PC-9 (cell line): ENCODE measurements around the gene ZSWIM4. TPM values are rescaled to one million over a fixed set of nuclear protein-coding genes. Genes with fewer than 3 reads are reported as not detected.

Experiments
- BruUV-seq: library from RNA; stranded (reverse); fragments of 400-500 nt; replicated peaks from 2 replicates; lab custom pipeline; 2021; lab: Mats Ljungman, UMichigan
- CTCF ChIA-PET: fragments of 300-600 bp; sonication (Branson Sonifier 250); formaldehyde crosslinking; loops from one replicate; lab custom pipeline; 2022; ENCODE audit warnings: antibody characterized with exemption; lab: Charles Lee
- POLR2A ChIA-PET: fragments of 300-600 bp; sonication (Branson Sonifier 250); formaldehyde crosslinking; loops from one replicate; lab custom pipeline; 2022; ENCODE audit warnings: antibody characterized with exemption; ENCODE audit not compliant: unreplicated experiment; lab: Charles Lee
- DNase-seq, 2 experiments: peaks; one replicate each; pipeline versions ENCODE4 v3.0.0 to v3.0.0-alpha.2; 2015 to 2022; ENCODE audit warnings: mixed read lengths in 1 of 2
- H2AFZ ChIP-seq: fragments of 200-600 bp; sonication (generic); 2 replicates; pipeline ENCODE4 v1.8.1; 2017; ENCODE audit warnings: antibody characterized with exemption
- H3F3A ChIP-seq: fragments of 200-600 bp; sonication (generic); 2 replicates; pipeline ENCODE4 v1.8.1; 2017; ENCODE audit warnings: antibody characterized with exemption, mild to moderate bottlenecking, low read depth; ENCODE audit not compliant: insufficient read depth
- H3K27ac ChIP-seq: fragments of 200-600 bp; sonication (generic); 2 replicates; pipeline ENCODE4 v1.6.1; 2016; ENCODE audit warnings: mixed run types
- H3K27me3 ChIP-seq: fragments of 200-600 bp; sonication (generic); 2 replicates; pipeline ENCODE4 v1.6.1; 2016; ENCODE audit warnings: low read depth, mixed run types; ENCODE audit not compliant: insufficient read depth
- H3K36me3 ChIP-seq: fragments of 200-600 bp; sonication (generic); 2 replicates; pipeline ENCODE4 v1.6.1; 2016; ENCODE audit warnings: low read depth, mixed run types
- H3K4me1 ChIP-seq: fragments of 200-600 bp; sonication (generic); replicated peaks from 2 replicates; pipeline ENCODE4 v1.6.1; 2016; ENCODE audit warnings: mixed run types; ENCODE audit not compliant: insufficient read depth
- H3K4me2 ChIP-seq: fragments of 200-600 bp; sonication (generic); 2 replicates; pipeline ENCODE4 v1.6.1; 2017; ENCODE audit warnings: mixed run types
- H3K4me3 ChIP-seq: fragments of 200-600 bp; sonication (generic); 2 replicates; pipeline ENCODE4 v1.6.1; 2016; ENCODE audit warnings: mixed run types
- H3K79me2 ChIP-seq: fragments of 200-600 bp; sonication (generic); 2 replicates; pipeline ENCODE4 v1.6.1; 2017; ENCODE audit warnings: low read depth, mixed run types
- H3K9me2 ChIP-seq: fragments of 200-600 bp; sonication (generic); 2 replicates; pipeline ENCODE4 v1.8.1; 2017; ENCODE audit warnings: mild to moderate bottlenecking; ENCODE audit not compliant: insufficient read depth
- H3K9me3 ChIP-seq: fragments of 200-600 bp; sonication (generic); 2 replicates; pipeline ENCODE4 v1.8.1; 2016; ENCODE audit warnings: low read depth; ENCODE audit not compliant: insufficient read depth
- H4K20me1 ChIP-seq: fragments of 200-600 bp; sonication (generic); 2 replicates; pipeline ENCODE4 v1.8.1; 2017; ENCODE audit not compliant: insufficient read depth
- EZH2 ChIP-seq: fragments of 200-600 bp; sonication (generic); IDR thresholded peaks from 2 replicates; pipeline ENCODE4 v1.8.0; 2017; ENCODE audit warnings: antibody characterized with exemption, low read depth
- intact Hi-C: fragments of 100-400 bp; cut with micrococcal nuclease; formaldehyde crosslinking; loops from one replicate; pipeline ENCODE4 v1.10.0; 2022; ENCODE audit not compliant: unreplicated experiment
- total RNA-seq: library from RNA; stranded (reverse); gene quantifications from 2 replicates; pipeline ENCODE4 v1.2.3, GENCODE V29; 2021
- TF ChIP-seq, protein P1 (sequence below): fragments of 200-600 bp; sonication (generic); conservative IDR thresholded peaks from 2 replicates; pipeline ENCODE4 v1.6.1; 2017; ENCODE audit warnings: mixed run types, antibody characterized with exemption, mild to moderate bottlenecking, moderate library complexity

Gene ZSWIM4
- total RNA-seq, 1 experiment from 2014 or later, result 15.2 TPM

- H3K4me1 ChIP-seq, result peaks cover 33% of the 10 kb centered on the region
- no peaks in the 10 kb centered on the region for H4K20me1 ChIP-seq
- H3F3A ChIP-seq, result peaks cover 43% of the 10 kb centered on the region
- H3K4me2 ChIP-seq, result peak overlapping the region; percentile 94
- H3K4me3 ChIP-seq, result peak overlapping the region; percentile 74
- peaks cover 4% of the 10 kb centered on the region; the same call in 1 of the 2 replicates for H3K36me3 ChIP-seq
- TF ChIP-seq EZH2, result no peak
- TF ChIP-seq, protein P1, sequence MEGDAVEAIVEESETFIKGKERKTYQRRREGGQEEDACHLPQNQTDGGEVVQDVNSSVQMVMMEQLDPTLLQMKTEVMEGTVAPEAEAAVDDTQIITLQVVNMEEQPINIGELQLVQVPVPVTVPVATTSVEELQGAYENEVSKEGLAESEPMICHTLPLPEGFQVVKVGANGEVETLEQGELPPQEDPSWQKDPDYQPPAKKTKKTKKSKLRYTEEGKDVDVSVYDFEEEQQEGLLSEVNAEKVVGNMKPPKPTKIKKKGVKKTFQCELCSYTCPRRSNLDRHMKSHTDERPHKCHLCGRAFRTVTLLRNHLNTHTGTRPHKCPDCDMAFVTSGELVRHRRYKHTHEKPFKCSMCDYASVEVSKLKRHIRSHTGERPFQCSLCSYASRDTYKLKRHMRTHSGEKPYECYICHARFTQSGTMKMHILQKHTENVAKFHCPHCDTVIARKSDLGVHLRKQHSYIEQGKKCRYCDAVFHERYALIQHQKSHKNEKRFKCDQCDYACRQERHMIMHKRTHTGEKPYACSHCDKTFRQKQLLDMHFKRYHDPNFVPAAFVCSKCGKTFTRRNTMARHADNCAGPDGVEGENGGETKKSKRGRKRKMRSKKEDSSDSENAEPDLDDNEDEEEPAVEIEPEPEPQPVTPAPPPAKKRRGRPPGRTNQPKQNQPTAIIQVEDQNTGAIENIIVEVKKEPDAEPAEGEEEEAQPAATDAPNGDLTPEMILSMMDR, result no peak
- CTCF ChIA-PET, result no interaction called here
- no peaks in the 10 kb centered on the region for H3K9me3 ChIP-seq
- H3K27me3 ChIP-seq, result no peaks in the 10 kb centered on the region
- peak overlapping the region; percentile 93 for H3K27ac ChIP-seq
- H3K9me2 ChIP-seq, result no peaks in the 10 kb centered on the region
- H2AFZ ChIP-seq, result peak overlapping the region; percentile 70; the same call in 1 of the 2 replicates
- peaks cover 33% of the 10 kb centered on the region for H3K79me2 ChIP-seq
- intact Hi-C loops, result loop anchor here (1.0 to 2.0 kb wide), 4 partner anchors 8 to 67 kb away; partner anchors contain the start of gene MRI1
- no TSS peak for BruUV-seq
- POLR2A ChIA-PET, result interaction anchor here (0.6 to 2.2 kb wide), 12 partner anchors 19 to 617 kb away, joined by 3 to 14 read pairs (median 4); no protein-coding TSS in a partner anchor
- peak; percentile 65 to 66 for DNase-seq
These were observed 505 bp downstream of the ZSWIM4 start for GRCh38 chr19:13795595-13796300.

GRCh38 chr19:13796301-13797057 is 1.2 kb downstream of the ZSWIM4 start:
- Histone ChIP-seq H3K4me1 (peaks cover 33% of the 10 kb centered on the region), H3K9me2 (no peaks in the 10 kb centered on the region), H4K20me1 (no peaks in the 10 kb centered on the region), H3K79me2 (peaks cover 33% of the 10 kb centered on the region), H3K36me3 (peaks cover 4% of the 10 kb centered on the region; the same call in 1 of the 2 replicates), H3K27ac (peak overlapping the region; percentile 93), H3F3A (peaks cover 50% of the 10 kb centered on the region), H3K27me3 (no peaks in the 10 kb centered on the region), H3K4me3 (peak overlapping the region; percentile 74), H2AFZ (peak overlapping the region; percentile 70; the same call in 1 of the 2 replicates), H3K4me2 (peak overlapping the region; percentile 94), H3K9me3 (no peaks in the 10 kb centered on the region)
- ChIA-PET CTCF (interaction anchor here (1.5 kb wide), 1 partner anchor 40 kb away, joined by 3 read pairs; no protein-coding TSS in a partner anchor), POLR2A (interaction anchor here (0.6 to 1.1 kb wide), 4 partner anchors 23 to 339 kb away, joined by 3 to 7 read pairs (median 4); partner anchors contain the start of gene C19orf53)
- BruUV-seq, result TSS peak; percentile 55
- TF ChIP-seq, protein P1, result peak; percentile 49; the same call in 1 of the 2 replicates
- no peak for TF ChIP-seq EZH2
- DNase-seq, result peak; percentile 78 to 93
- intact Hi-C loops, result no loop called here

DNA sequence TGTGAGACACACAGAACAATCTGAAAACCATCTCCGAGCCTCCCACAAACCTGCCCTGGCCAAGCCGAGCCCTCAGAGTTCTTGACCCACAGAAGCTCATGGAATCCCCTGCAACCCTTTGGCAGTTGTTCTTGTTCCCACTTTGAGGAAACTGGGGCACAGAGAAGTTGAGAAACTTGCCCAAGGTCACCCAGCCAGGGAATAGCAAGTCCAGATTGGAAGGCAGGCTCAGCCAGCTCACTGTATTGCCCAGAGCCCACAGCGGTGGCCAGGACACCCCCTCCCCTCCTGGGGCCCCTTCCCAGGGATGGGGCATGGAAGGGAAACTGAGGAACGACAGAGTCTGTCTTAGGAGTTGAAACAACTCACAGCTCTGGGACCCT is 1.8 kb downstream of the ZSWIM4 start:
- peak overlapping the region; percentile 94 for H3K4me2 ChIP-seq
- POLR2A ChIA-PET, result interaction anchor here (0.6 kb wide), 2 partner anchors 23 to 49 kb away, joined by 3 to 5 read pairs; partner anchors contain the start of gene C19orf53

More for the DNA sequence above, 1.8 kb downstream of the ZSWIM4 start:
- Histone ChIP-seq H3F3A (peaks cover 54% of the 10 kb centered on the region), H3K36me3 (peaks cover 4% of the 10 kb centered on the region; the same call in 1 of the 2 replicates), H3K9me3 (no peaks in the 10 kb centered on the region), H3K4me3 (peak overlapping the region; percentile 74; the same call in 1 of the 2 replicates), H3K9me2 (no peaks in the 10 kb centered on the region), H3K27me3 (no peaks in the 10 kb centered on the region), H2AFZ (no peak overlapping the region), H3K27ac (peak overlapping the region; percentile 93), H3K79me2 (peaks cover 33% of the 10 kb centered on the region), H4K20me1 (no peaks in the 10 kb centered on the region), H3K4me1 (peaks cover 33% of the 10 kb centered on the region)
- no peak for TF ChIP-seq EZH2
- TF ChIP-seq, protein P1, result no peak
- CTCF ChIA-PET, result interaction anchor here (1.5 kb wide), 1 partner anchor 39 kb away, joined by 3 read pairs; no protein-coding TSS in a partner anchor
- intact Hi-C loops, result no loop called here
- no TSS peak for BruUV-seq
- no peak for DNase-seq
